NCI-H460 (cell line): ENCODE data around the gene ZC3H18. TPM values are rescaled to one million over a fixed set of nuclear protein-coding genes. Genes with fewer than 3 reads are reported as not detected.

ENCODE experiments used
- DNase-seq: peaks from one replicate; pipeline ENCODE4 v3.0.0-alpha.2; 2016; ENCODE audit warnings: low read depth; ENCODE audit errors: extremely low read depth
- polyA plus RNA-seq: library from polyadenylated mRNA; depleted of rRNA; stranded (reverse); fragments of >200 nt; gene quantifications from 2 replicates; pipeline ENCODE4 v1.2.3, GENCODE V29; 2014; cell fraction: nucleus; rRNA removed
- total RNA-seq: library from RNA; depleted of rRNA; stranded (reverse); fragments of >200 nt; shearing (Covaris generic); gene quantifications from 2 replicates; pipeline ENCODE4 v1.2.3, GENCODE V29; 2014; rRNA removed

ZC3H18 gene
- 12.8 and 13.6 TPM in 2 replicates for total RNA-seq
- 23.9 and 28.3 TPM in 2 replicates for polyA plus RNA-seq

GRCh38 chr16:88569985-88570690 is at the start of gene ZC3H18:
ZC3H18 (plus strand) TSS chr16:88570403; CDS start chr16:88577124, 6,721 bp downstream.
- peak; percentile 90 for DNase-seq

DNA sequence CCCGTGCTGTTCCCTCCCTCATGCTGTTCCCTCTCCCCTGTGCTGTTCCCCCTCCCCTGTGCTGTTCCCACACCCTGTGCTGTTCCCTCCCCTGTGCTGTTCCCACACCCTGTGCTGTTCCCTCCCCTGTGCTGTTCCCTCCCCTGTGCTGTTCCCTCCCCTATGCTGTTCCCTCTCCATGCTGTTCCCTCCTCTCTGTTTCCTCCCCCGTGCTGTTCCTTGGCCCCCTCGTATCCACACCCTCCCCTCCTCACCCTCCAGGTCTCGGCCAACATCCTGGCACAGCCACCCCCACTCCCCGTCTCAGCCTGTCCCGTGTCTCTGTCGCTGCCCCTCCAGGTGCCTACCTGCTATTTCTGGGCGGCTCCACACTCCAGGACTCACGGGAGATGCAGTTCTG is 48.5 kb upstream of the ZC3H18 start:
- DNase-seq: no peak

- no peak for DNase-seq
Observed at GRCh38 chr16:88522276-88522949, 47.8 kb upstream of the ZC3H18 start.

DNA sequence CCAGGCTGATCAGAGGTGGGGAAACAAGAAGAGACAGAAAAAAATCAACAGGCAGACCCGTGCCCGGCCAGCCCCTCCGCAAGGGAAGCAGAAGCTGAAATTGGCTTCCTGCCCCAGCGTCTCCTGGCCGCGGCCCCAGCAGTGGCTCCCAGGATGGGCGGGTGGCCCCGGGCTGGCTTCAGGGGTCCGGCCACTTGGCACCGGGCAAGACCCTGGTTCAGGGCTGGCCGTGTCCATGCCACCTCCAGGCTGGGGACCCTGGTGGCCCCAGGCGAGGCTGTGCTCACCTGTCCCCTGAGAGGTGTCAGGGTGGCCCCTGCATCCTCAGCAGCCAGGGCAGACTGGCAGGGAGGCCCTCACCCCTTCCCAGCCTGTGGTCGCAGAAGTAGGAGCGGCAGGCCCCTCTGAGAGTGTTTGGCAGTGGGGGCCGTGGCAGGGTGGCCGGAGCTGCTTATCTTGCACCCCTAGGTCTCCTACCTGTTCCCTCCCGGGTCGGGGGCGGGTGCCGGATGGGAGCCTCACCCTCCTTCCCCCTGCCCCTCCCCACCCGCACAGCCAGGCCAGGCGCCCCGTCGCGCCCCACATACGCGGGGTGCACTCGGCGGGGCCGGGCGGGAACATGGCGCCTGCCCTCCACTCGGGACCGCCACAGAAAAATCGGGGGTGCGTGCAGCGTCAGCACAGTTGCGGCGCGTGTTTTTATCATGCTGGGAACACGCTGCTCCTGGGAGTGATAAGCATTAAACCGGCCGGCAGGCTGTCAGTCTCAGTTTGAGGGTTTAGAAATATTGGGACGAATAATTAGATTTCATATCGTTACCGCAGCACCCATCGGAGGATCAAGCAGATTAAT is 46.7 kb upstream of the ZC3H18 start:
- no peak for DNase-seq

DNA sequence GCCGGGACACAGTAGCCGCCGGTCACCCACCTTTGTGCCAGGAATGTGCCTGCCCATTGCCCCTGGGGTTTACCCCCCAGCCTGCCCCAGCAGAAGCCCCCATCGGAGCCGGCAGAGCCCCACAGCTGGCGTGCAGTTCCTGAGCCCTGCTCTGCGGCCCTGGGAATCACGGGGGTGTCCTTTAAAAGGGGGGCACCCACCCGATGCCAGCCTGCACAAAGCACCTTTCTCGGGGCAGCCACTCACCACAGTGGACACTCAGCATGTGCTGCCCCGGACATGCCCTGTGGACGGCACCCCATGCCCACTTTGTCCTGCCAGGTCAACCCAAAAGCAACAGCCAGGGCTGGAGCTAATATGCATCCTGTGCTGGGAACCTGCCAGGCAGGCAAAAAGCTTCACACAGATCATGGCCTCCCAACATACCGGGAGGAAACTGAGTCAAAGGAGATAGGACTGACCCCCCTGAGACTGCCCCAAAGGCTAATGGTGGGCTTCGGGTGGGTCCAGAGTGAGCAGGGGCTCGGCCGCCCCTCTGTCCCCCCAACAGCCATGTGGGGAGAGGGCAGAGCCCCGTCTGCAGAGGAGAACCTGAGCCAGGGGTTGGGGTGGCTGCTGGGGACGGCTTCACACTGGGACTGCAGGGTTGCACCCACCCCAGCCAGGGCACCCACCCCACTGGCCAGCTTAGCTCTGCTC is 45.8 kb upstream of the ZC3H18 start:
- no peak for DNase-seq

DNA sequence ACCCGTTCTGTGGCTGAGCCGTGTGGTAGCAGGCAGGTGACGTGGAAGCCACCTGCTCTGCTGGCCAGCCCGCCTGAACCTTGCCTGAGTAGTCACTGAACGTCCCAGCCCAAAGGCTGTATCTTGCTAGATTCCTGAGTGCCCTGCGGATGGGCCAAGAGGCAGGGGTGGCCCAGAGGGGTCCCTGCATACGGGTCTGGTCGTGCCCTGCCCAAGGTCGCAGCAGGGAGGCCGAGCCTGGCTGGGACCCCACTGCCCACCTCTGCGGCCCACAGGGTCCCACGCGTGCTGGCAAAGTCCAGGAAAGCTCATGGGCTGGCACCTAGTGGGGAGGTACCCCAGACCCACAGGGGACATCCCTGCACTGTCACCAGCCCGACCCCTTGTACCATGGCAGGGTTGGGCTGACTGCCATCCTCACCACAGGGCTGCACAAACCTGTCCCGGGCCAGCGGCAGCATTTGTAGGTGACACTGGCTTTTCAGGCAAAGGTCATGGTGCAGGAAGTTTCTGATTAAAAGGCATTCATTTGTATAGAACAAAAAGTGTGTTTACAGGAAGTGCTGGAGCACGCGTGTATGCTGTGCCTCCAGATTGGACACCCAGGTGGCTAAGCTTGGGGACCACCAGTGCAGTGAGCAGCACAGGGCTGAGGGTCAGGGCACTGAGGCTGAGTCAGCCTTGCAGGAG is 45.1 kb upstream of the ZC3H18 start:
- DNase-seq: no peak

DNA sequence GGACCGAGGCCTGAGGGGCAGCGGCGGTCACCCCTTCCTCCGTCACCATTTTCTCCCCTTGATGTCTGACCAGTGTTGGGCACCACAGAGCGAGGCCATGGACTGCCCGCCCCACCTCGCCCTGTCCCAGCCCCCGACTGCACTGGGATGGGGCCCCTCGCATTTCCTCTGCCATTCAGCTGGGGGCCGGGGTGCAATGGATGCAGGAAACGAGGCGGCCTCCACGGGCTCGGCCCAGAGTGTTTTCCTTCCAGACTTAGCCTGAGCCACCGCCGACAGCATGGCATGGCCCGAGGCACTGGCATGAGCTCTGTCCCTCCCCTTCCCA is 44.6 kb upstream of the ZC3H18 start:
- DNase-seq: no peak

DNA sequence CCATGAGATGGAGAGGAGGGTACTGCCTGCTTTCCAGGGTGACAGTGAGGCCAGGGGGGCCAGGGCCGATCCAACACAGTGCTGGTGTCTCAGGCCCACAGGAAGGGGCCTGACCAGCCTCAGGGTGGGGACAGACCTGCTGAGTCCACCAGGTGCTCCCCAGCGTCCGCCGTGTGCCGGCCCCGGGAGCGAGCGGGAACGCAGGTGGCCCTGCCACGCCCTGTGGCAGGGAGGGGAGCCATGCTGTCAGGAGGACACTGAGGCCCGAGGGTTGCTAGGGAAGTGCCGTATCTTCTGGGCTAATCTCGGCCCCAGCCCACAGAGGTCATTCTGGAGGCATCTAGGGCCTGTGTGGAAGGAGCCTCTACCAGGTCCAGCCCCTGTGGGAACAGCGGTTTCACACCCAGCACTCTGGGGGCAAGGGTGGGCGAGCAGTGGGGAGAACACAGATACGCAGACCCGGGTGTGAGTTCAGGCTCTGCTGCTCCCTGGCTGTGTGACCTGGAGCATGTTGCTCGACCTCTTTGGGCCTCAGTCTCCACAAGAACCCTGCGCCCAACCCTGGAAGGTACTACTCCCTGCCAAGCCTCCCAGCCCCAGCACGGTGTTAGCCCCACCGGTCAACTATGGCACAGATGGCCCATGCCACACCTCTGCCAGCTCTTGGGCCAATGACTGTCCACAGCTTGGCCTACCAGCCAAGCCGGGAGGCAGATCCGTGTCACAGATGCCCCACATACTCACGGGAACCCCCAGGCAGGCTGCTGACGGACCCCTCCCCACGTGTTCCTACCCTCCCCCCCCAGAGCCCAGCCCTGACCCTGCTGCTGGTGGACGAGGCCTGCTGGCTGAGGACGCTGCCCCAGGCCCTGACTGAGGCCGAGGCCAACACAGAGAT is 43.9 kb upstream of the ZC3H18 start:
- DNase-seq: no peak

DNA sequence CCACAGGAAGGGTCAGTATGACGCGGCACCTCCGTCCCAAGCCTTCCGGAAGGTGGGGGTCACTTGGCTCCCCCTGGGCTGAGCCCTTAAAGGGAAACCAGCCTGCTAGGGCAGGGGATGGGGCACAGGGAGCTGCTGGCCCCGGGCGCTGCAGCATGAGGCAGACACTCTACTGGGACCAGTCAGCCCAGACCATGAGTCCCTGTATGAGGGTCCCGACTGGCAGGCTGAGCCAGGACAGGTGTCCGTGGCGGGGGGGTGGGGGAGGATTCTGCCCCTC is 43.4 kb upstream of the ZC3H18 start:
- no peak for DNase-seq

DNA sequence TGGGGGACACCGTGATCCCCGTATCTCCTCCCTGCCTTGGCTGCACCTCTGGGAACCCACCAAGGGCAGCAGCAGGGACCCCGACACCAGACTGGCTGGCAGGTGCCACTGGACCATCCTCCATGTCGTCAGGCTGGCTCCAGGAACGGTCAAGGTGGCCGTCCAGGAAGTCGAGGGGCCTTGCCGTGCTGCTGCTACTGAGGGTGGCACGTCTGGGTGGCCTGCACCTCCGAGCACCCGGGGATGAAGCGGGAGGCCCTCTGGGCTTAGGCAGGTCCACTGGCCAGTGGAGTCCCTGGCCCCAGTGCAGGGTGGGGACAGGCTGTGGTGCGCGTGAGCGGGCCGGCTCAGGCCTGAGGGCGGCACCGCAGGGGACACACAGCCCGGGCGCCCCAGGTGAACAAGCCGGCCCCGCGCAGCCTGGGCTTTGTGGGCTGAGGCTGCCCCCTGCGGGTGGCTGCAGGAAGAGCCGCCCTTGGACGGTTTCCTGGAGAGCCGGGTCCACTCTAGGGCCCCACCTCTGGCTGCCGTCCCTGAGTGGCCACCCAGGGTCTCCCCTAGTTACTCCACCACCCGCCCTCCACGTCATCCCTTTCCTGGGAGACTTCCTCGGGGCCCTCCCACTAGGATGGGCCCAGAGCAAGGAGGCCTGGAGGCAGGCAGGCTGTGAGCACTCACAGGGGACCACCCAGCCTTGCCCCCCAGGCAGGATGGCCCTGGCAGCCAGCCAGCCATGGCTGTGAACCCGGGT is 42.8 kb upstream of the ZC3H18 start:
- DNase-seq: no peak

- DNase-seq: no peak
Observed at GRCh38 chr16:88527937-88528743, 42.1 kb upstream of the ZC3H18 start.

- DNase-seq: no peak
Observed at GRCh38 chr16:88528902-88529318, 41.3 kb upstream of the ZC3H18 start.

GRCh38 chr16:88529596-88529995 is 40.6 kb upstream of the ZC3H18 start:
- DNase-seq: no peak

DNA sequence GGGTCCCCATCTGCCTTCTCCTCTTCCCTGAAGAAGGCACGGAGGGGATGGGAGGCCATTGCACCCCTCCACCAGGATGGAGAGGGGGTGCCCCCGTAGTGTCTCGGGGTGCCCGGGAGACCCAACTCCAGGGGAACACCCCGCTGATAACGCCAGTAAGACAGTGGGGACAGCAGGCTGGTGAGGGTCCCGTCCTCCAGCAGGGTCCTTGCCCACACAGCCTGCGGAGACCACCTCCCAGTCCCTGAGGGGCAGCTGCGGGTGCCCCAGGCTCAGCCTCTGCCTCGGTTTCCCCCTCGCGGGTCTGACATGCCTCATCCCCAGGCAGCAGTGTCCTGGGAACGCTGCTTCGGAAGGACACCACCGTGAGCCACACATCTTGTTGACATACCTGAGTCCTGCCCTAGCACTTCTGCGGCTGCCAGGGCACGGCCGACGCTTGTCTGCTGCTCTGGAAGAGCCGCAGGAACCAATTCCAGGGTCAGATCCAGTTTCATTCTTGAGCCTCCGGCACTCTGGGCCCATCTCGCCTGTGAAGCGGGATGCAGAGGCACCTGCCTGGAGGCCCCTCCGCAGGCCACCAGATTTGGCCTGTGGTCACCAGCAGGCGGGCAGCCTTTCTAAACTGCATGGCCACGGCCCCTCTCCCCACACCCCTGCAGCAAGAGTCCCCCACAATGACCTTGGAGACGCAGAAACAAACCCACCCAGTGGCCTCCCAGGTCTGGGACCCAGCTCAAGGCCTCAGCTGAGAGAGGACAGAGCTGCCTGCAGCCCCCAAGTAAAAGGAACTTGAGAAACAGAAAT is 39.9 kb upstream of the ZC3H18 start:
- no peak for DNase-seq

DNA sequence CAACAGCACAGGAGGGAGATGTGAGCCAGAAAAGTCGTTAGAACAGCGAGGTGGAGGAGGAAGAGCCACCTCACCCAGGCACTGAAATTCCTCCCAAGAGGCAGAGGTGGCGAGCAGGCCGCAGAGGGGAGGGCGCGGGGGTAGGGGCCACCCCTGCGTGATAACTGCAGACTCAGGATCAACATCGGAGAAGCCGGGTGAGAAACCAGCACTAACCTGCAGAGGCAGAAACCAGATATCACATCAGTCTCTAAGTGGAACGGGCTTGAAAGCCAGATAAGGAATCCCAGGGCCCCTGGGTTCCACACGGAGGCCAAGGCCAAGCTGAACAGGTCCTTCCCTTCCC is 39.4 kb upstream of the ZC3H18 start:
- DNase-seq: no peak

GRCh38 chr16:88531346-88531745 is 38.9 kb upstream of the ZC3H18 start:
- no peak for DNase-seq

GRCh38 chr16:88531931-88532433 is 38.2 kb upstream of the ZC3H18 start:
- no peak for DNase-seq
